Measurements from ENCODE around the gene DNM3. TPM values are rescaled to one million over a fixed set of nuclear protein-coding genes. Genes with fewer than 3 reads are reported as not detected.

DNM3 gene
- total RNA-seq, 1 experiment from 2014 or later, result 3.1 TPM

GRCh38 chr1:172238158-172238557 is 396.9 kb downstream of the DNM3 start:
- no peak for DNase-seq (ENCODE audit: low read depth)

GRCh38 chr1:172238965-172239364 is 397.7 kb downstream of the DNM3 start:
- DNase-seq (ENCODE audit: low read depth), result no peak

DNA sequence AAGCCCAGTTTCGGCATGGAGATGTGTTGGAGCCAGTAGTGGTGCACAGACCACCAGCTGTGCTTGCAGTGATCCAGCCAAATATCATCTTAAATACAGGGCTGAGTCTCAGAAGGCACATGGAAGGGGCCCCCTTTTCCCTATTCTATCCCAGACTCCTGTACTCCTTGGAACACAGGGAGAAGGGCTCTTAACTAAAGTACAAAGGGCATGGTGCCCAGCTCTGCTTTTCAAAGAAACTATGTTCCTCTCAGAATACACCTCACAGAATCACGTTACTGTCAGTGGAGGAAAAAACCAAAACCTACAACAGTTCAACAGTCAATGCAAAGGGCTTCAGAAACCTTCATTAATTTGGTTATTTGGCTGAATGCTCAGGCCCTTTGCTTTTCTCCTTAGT is 398.6 kb downstream of the DNM3 start:
- no peak for DNase-seq (ENCODE audit: low read depth)

DNA sequence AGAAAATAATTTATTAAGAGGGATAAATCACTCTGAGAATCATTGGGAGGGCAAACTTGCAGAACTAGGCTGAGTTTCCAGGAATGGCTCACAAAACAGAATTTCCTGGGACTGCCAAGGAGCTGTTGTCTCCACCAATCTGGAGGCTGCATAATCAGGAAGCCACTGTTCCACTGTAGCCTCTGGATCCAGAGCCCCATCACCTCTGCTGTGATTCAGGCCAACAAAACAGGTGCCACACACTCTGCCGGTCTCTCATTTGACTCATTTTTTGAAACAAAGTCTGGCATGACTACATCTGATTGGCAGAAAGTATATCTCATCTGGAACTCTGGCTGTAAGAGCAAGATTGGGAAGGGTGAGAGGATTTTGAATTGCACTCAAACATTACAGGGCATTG is 400.2 kb downstream of the DNM3 start:
- DNase-seq (ENCODE audit: low read depth), result no peak

GRCh38 chr1:172244865-172245264 is 403.6 kb downstream of the DNM3 start:
- DNase-seq (ENCODE audit: low read depth), result no peak

GRCh38 chr1:172245788-172246187 is 404.5 kb downstream of the DNM3 start:
- no peak for DNase-seq (ENCODE audit: low read depth)

- DNase-seq (ENCODE audit: low read depth), result peak; percentile 69
Measured at GRCh38 chr1:172246521-172247390, 405.5 kb downstream of the DNM3 start.

DNA sequence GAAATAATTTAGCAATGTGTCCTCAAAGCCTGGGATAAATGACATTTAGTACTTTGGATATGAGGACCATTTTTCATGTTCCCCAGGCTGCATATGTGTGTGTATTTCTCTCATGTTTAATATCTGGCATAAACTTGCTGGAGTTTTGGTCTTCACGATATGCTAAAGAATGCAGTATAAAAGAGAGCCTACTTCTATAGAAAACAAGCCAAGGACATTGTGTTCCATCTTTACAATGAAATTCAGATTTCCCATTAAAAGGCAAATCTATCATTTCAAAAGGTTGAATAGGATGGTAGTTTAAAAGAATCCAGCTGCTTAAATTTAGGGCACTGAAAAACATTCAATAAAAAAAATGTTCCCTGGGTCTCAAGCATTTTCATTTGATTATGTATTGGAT is 410.2 kb downstream of the DNM3 start:
- DNase-seq (ENCODE audit: low read depth), result no peak

DNA sequence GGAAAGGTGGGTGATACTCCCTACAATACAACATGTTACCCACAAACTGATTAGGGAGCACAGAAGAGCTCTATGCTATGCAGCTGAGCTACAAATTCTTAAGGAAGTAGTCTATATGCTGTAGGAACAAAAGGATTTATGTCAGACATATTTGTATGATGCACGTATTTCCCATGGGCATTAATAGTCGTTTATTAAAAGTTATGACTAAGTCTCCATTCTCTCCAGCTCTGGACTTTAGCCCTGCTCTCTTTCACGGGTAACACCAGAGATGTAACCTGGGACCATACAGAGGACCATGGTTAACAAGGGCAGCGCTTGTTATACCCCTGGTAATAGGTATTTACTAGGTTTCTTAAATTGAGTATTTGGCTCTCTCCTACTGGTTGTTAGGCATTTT is 411.0 kb downstream of the DNM3 start:
- DNase-seq (ENCODE audit: low read depth), result no peak

GRCh38 chr1:172252958-172253357 is 411.7 kb downstream of the DNM3 start:
- DNase-seq (ENCODE audit: low read depth), result no peak

GRCh38 chr1:172254521-172255222 is 413.4 kb downstream of the DNM3 start:
- DNase-seq (ENCODE audit: low read depth), result peak; percentile 94

DNA sequence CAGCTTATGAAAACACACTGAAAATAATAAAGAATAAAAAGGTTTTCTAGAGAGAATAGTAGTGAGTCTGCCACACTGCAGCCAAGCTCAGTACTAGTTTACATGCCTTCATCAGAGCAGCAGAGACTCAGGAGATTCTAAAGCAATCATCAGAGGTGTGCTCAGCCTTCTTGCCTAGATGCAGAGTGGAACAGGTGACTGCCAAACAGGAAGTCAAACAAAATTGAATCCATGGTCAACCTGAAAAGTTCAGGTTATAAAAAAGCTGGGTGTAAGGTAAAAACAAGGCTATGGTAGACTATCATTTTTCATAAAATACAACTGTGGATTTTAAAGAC is 413.9 kb downstream of the DNM3 start:
- DNase-seq (ENCODE audit: low read depth), result no peak

DNA sequence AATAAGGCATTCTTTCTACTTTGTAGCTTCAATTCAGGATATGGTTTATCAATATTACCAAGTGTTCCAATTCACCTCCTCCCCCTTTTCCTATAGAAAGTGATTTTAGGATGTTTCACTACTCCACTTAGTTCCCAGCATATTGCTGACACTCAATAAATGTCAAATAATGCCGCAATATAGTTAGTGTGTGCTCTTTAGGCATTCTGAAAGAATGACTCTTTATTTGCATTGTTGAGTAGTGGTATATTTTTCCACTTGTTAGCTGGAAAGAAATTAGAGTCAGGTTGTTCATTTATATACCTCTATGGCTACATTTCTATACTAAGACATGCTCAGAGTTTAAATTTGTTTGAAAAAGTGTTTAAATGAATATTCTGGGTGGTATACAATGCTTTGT is 424.6 kb downstream of the DNM3 start:
- no peak for DNase-seq (ENCODE audit: low read depth)

DNA sequence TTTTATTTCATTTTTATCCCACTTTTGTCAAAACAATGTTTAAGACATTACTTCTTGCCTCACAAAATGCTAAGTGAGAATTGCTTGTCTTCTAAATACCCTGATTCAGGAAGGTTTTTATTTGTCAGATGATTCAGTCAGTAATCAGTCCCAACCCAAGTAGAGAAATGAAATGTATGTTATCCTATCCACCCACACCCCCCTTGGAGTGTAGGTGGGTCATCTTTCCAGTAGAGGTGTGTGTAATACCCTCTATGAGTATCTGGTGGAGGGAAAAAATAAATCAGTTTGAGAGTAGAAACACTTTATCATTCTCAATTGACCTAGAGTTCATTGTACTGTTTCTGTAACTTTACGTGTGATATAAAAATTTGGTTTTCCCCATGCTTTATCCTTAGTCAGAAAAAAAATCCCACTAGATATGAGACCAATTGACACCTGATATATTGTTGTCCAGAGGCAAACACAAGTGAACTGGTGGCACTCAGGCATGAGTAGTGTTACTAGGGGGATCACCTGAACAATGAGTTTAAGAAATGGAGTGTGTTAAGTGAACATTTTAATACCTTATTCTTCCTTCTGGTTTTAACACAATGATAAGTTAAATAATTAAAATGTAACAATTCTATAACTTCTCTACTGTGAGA is 425.4 kb downstream of the DNM3 start:
- no peak for DNase-seq (ENCODE audit: low read depth)

- DNase-seq (ENCODE audit: low read depth), result no peak
Measured at GRCh38 chr1:172268237-172268636, 426.9 kb downstream of the DNM3 start.

DNA sequence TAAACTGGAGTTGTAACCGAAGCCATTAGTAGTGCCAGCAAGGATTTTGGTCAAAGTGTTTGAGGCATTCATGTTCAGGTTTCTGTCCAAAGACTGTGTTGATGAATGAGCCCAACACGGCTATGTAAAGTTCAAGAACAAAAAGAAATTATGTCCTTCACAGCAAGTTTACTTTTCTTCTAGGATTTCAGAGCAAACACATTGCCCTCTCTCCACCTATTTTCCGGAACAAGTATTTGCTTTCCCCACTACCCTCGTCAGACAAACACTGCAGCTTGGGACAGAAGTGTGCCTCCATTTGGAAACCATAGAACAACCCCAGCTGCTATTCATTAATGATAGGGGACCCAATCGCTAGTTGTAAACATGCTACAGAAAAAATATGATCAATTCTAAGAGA is 427.8 kb downstream of the DNM3 start:
- no peak for DNase-seq (ENCODE audit: low read depth)

GRCh38 chr1:172269644-172270043 is 428.3 kb downstream of the DNM3 start:
- DNase-seq (ENCODE audit: low read depth), result peak; percentile 47

- DNase-seq (ENCODE audit: low read depth), result peak; percentile 39
Measured at GRCh38 chr1:172270605-172271004, 429.3 kb downstream of the DNM3 start.

GRCh38 chr1:172272087-172272486 is 430.8 kb downstream of the DNM3 start:
- no peak for DNase-seq (ENCODE audit: low read depth)

DNA sequence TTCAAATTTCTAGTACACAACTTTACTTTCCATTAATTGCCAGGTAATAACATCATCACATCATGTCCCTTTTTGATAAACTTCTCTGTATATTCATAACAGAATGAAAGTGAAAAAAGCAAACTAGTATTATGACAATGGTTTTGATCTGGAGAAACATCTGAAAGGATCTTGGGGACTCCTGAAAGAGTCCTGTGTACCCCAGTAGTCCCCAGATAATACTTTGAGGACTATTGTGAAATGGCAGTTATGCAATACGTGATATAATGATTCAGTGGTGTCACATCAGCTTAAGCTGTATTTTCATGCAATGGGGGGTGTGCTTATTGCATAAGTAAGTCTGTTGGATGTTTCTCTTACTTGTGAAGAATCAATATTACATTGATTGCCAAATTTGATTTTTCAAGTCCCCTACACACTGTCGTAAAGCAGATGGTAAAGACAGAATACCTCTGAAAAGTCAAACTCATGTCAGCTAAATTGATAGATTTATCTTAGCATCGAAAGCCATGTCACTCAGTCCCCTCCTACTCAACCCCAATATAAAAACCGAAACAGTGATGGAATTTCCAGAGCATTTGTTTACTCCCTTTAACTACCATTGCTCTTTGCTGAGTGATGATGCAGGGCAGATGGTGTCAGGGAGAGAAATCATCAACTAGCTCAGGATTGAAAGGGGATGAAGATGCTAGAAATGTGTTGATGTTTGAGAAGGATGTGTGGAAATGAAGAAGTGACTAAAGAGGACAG is 432.5 kb downstream of the DNM3 start:
- DNase-seq (ENCODE audit: low read depth), result no peak

GRCh38 chr1:172275478-172275877 is 434.2 kb downstream of the DNM3 start:
- no peak for DNase-seq (ENCODE audit: low read depth)

All from M059J (cell line).